Naive B cell (primary cell): ENCODE measurements around the gene CR1. TPM values are rescaled to one million over a fixed set of nuclear protein-coding genes. Genes with fewer than 3 reads are reported as not detected.
A peak's percentile ranks its signal among the peaks of the same experiment; 100 is the strongest.
"Not testable (repeated sequence)": the region's sequence is repeated elsewhere in the genome, so short reads cannot be mapped to it uniquely, and the experiment has no call there.

Experiments
- ATAC-seq, 2 donors: fragments of 150-1000 bp; cut with Tn5 transposase; 2 replicates each; pipeline ENCODE4 v1.10.0; 2021; ENCODE audit warnings: low read depth in 2 of 2, mild to moderate bottlenecking in 2 of 2, moderate library complexity in 2 of 2
- DNase-seq: peaks from one replicate; pipeline ENCODE4 v3.0.0; 2022
- H3K27ac Mint-ChIP-seq, 6 donors: one replicate each; pipeline ENCODE4 v1.8.0; 2020 to 2022; ENCODE audit warnings: mild to moderate bottlenecking in 6 of 6, mixed read lengths in 6 of 6, moderate library complexity in 5 of 6, inconsistent platforms in 2 of 6
- H3K27me3 Mint-ChIP-seq, 3 donors: one replicate each; pipeline ENCODE4 v1.8.0; 2021 to 2022; ENCODE audit warnings: mixed read lengths in 3 of 3, mild to moderate bottlenecking in 1 of 3
- H3K36me3 Mint-ChIP-seq, 2 donors: one replicate each; pipeline ENCODE4 v1.8.0; 2020 to 2022; ENCODE audit warnings: mixed read lengths in 2 of 2, inconsistent platforms in 1 of 2, mild to moderate bottlenecking in 1 of 2
- H3K4me1 Mint-ChIP-seq, 3 donors: one replicate each; pipeline ENCODE4 v1.8.0; 2020 to 2022; ENCODE audit warnings: mixed read lengths in 3 of 3, inconsistent platforms in 1 of 3, mild to moderate bottlenecking in 1 of 3, moderate library complexity in 1 of 3
- H3K4me3 Mint-ChIP-seq, 8 donors: one replicate each; pipeline ENCODE4 v1.8.0; 2020 to 2022; ENCODE audit warnings: mild to moderate bottlenecking in 8 of 8, mixed read lengths in 8 of 8, moderate library complexity in 8 of 8, inconsistent platforms in 2 of 8
- H3K9me3 Mint-ChIP-seq, 7 donors: one replicate each; pipeline ENCODE4 v1.8.0; 2020 to 2022; ENCODE audit warnings: mixed read lengths in 7 of 7, mild to moderate bottlenecking in 5 of 7, inconsistent platforms in 2 of 7, moderate library complexity in 1 of 7
- polyA plus RNA-seq, 6 donors: library from polyadenylated mRNA; unstranded; fragments of 300-500 nt; fragmentation: Illumina TruSeq; gene quantifications; one replicate each; pipeline ENCODE4 v1.2.3, GENCODE V29; 2021; ENCODE audit warnings: low read depth in 6 of 6

The CR1 gene
- polyA plus RNA-seq, 6 donors from 2014 or later = 20.5 to 32.8 (median 24.3) TPM

GRCh38 chr1:207625504-207626071 is 129.6 kb downstream of the CR1 start:
- H3K4me3 Mint-ChIP-seq, H3K9me3 Mint-ChIP-seq, ATAC-seq, H3K27ac Mint-ChIP-seq, H3K4me1 Mint-ChIP-seq, H3K27me3 Mint-ChIP-seq, DNase-seq: not testable (repeated sequence)
- H3K36me3 Mint-ChIP-seq = peaks cover 33 to 45% of the 10 kb centered on the region in 2 donors

GRCh38 chr1:207626972-207627337 is 131.0 kb downstream of the CR1 start:
- H3K27me3 Mint-ChIP-seq = no peaks in the 10 kb centered on the region
- H3K36me3 Mint-ChIP-seq = peaks cover 34 to 57% of the 10 kb centered on the region in 2 donors
- DNase-seq (no peak), ATAC-seq (no peak)
- H3K4me3 Mint-ChIP-seq = no peak overlapping the region
- peaks cover 0 to 2% (median 0%) of the 10 kb centered on the region in 7 donors for H3K9me3 Mint-ChIP-seq
- H3K4me1 Mint-ChIP-seq = no peaks in the 10 kb centered on the region
- H3K27ac Mint-ChIP-seq = no peak overlapping the region

- Mint-ChIP-seq H3K9me3 (peaks cover 0 to 2% (median 0%) of the 10 kb centered on the region in 7 donors), H3K27ac (peak overlapping the region in 1 of 6 donors; percentile 7), H3K36me3 (peaks cover 33 to 59% of the 10 kb centered on the region in 2 donors), H3K4me1 (no peaks in the 10 kb centered on the region), H3K27me3 (no peaks in the 10 kb centered on the region), H3K4me3 (no peak overlapping the region)
- DNase-seq (no peak), ATAC-seq (no peak)
Measured at GRCh38 chr1:207627496-207627895, 131.5 kb downstream of the CR1 start.

DNA sequence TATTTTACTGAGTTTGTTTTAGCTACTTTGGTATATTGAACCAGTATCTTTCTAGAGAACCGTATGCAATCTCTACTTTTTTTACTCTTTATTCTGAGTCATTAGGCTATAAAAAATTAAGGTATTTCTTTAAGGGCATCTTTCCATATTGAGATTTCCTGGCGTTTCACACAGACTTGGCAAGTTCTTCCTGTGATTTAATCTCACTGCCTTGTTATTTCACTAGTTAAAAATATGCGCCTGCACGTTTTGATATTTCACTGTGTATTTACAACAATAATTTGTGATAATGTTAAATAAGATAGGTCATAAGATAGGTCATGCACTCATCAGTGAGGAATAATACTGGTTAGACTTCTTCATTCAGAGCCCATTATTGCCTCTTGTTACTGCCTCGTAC is 132.8 kb downstream of the CR1 start:
- DNase-seq (no peak), ATAC-seq (no peak)
- Mint-ChIP-seq H3K4me1 (no peaks in the 10 kb centered on the region), H3K9me3 (peaks cover 0 to 2% (median 0%) of the 10 kb centered on the region in 7 donors), H3K36me3 (peaks cover 39 to 59% of the 10 kb centered on the region in 2 donors), H3K27me3 (no peaks in the 10 kb centered on the region), H3K4me3 (no peak overlapping the region), H3K27ac (peak overlapping the region in 2 of 6 donors; percentile 2 to 49)

GRCh38 chr1:207631137-207631536 is 135.2 kb downstream of the CR1 start:
- Mint-ChIP-seq H3K27ac (peak overlapping the region in 1 of 6 donors; percentile 29), H3K9me3 (no peaks in the 10 kb centered on the region), H3K4me1 (no peaks in the 10 kb centered on the region), H3K36me3 (peaks cover 38 to 59% of the 10 kb centered on the region in 2 donors), H3K27me3 (no peaks in the 10 kb centered on the region), H3K4me3 (no peak overlapping the region)
- no peak for DNase-seq
- ATAC-seq = no peak

DNA sequence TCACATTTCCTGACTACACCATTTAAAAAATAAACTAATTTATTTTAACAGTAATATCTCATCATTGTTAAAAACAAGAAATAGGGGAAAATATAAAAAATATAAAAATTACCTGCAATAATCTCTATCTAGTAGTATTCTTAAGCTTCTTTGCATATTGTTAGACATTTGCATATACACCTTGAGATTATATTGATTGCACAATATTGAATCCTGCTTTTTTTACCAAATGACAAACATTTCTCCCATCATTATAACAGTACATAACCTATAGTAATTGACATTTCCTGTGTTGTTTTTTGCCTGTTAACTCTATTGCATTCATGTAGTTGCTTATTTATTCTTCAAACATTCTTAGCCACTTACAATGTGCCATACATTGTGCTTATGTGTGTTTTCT is 137.3 kb downstream of the CR1 start:
- Mint-ChIP-seq H3K27me3 (no peaks in the 10 kb centered on the region), H3K36me3 (peaks cover 38 to 49% of the 10 kb centered on the region in 2 donors), H3K4me1 (no peaks in the 10 kb centered on the region), H3K9me3 (no peaks in the 10 kb centered on the region), H3K4me3 (no peak overlapping the region), H3K27ac (peak overlapping the region in 2 of 6 donors; percentile 4 to 5)
- DNase-seq (no peak), ATAC-seq (no peak)

DNA sequence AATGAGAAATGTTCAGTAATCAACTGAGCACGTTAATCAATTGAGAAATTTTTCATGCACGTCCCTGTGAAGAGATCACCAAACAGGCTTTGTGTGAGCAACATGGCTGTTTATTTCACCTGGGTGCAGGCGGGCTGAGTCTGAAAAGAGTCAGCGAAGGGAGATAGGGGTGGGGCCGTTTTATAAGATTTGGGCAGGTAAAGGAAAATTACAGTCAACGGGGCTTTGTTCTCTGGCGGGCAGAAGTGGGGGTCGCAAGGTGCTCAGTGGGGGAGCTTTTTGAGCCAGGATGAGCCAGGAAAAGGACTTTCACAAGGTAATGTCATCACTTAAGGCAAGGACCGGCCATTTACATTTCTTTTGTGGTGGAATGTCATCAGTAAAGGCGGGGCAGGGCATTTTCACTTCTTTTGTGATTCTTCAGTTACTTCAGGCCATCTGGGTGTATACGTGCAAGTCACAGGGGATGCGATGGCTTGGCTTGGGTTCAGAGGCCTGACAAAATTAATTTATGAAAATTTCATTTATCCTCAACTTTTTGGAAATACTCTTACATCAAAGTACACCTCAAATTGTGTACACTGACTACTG is 137.8 kb downstream of the CR1 start:
- H3K4me1 Mint-ChIP-seq, H3K4me3 Mint-ChIP-seq, ATAC-seq, H3K27me3 Mint-ChIP-seq, H3K9me3 Mint-ChIP-seq, DNase-seq: not testable (repeated sequence)
- Mint-ChIP-seq H3K27ac (peak overlapping the region in 2 of 6 donors; percentile 4 to 62), H3K36me3 (peaks cover 37 to 46% of the 10 kb centered on the region in 2 donors)

DNA sequence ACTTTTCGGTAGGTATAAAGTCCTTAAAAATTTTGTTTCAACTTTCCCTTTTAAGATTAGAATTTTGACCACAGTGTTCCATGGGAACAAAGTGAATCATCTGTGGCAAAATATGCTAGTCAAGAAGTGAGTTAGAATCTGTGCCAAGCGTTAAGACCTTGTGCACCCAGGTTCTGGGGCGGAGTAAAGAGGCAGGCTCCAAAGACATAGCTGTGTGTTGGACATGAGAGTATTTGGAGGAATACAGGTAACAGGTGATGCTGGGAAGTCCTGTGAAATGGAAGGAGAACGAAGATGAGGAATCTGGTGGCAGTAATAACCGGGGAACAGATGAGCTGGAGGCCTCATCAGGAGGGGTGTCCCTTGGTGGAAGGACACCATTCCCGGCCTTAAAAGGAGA is 138.3 kb downstream of the CR1 start:
- not testable (repeated sequence) for H3K27me3 Mint-ChIP-seq, H3K4me3 Mint-ChIP-seq, H3K27ac Mint-ChIP-seq, H3K9me3 Mint-ChIP-seq, H3K4me1 Mint-ChIP-seq, DNase-seq, ATAC-seq
- peaks cover 36 to 46% of the 10 kb centered on the region in 2 donors for H3K36me3 Mint-ChIP-seq

DNA sequence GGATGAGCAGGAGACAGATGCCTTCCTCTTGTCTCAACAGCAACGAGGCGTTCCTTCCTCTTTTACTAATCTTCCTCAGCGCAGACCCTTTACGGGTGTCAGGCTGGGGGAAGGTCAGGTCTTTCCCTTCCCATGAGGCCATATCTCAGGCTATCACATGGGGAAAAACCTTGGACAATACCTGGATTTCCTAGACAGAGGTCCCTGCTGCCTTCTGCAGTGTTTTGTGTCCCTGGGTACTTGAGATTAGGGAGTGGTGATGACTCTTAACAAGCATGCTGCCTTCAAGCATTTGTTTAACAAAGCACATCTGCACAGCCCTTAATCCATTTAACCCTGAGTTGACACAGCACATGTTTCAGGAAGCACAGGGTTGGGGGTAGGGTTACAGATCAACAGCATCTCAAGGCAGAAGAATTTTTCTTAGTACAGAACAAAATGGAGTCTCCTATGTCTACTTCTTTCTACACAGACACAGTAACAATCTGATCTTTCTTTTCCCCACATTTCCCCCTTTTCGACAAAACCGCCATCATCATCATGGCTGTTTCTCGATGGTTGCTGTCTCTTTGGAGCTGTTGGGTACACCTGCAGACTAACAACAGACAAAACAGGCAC is 139.7 kb downstream of the CR1 start:
- Mint-ChIP-seq H3K27ac (peak overlapping the region in 1 of 6 donors; percentile 31), H3K36me3 (peaks cover 42 to 45% of the 10 kb centered on the region in 2 donors)
- H3K4me1 Mint-ChIP-seq, H3K9me3 Mint-ChIP-seq, H3K27me3 Mint-ChIP-seq, ATAC-seq, DNase-seq, H3K4me3 Mint-ChIP-seq: not testable (repeated sequence)

DNA sequence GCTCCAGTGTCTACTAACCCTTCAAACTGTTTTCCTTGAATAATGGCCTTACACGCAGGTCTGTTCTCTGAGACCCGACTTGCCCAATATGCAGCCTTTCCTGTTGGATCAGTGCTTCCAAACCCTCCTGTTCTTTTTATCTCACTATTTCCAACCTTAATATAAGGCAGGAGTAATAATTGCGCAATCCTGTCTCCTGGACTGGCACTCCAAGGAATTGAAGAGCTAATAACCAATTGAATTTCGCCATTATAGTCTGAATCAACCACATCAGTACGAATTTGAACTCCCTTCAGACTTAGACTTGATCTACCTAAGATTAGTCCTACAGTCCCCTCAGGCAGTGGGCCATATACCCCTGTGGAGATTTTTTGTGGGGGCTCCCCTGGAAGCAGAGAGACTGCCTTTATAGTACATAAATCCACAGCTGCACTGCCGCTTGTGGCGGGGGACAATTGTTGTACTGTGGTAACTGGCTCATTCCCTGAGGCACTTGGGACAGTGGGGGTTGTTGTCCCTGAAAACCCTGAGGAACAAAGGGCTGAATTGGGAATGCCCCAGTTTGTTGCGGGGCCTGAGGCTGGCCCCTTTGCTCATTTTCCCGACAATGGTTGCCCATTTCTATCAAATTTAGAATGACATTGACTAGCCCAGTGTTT is 142.7 kb downstream of the CR1 start:
- peak overlapping the region in 1 of 6 donors; percentile 24 for H3K27ac Mint-ChIP-seq

DNA sequence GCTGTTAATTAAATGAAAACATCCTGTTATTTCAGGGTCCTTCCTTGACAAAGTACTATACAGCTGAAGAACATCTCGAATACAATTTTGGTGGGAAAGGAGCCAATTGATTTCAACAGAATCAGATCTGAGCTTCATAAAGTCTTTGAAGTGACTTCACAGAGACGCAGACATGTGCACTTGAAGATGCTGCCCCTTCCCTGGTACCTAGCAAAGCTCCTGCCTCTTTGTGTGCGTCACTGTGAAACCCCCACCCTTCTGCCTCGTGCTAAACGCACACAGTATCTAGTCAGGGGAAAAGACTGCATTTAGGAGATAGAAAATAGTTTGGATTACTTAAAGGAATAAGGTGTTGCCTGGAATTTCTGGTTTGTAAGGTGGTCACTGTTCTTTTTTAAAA is 143.4 kb downstream of the CR1 start:
- H3K4me1 Mint-ChIP-seq, DNase-seq, H3K27me3 Mint-ChIP-seq, H3K4me3 Mint-ChIP-seq, ATAC-seq, H3K9me3 Mint-ChIP-seq: not testable (repeated sequence)
- Mint-ChIP-seq H3K27ac (peak overlapping the region in 1 of 6 donors; percentile 24), H3K36me3 (peaks cover 18 to 24% of the 10 kb centered on the region in 2 donors)

More for the DNA sequence above, 142.7 kb downstream of the CR1 start:
- not testable (repeated sequence) for ATAC-seq, DNase-seq, H3K4me3 Mint-ChIP-seq, H3K9me3 Mint-ChIP-seq, H3K27me3 Mint-ChIP-seq, H3K4me1 Mint-ChIP-seq
- H3K36me3 Mint-ChIP-seq = peaks cover 26 to 28% of the 10 kb centered on the region in 2 donors

DNA sequence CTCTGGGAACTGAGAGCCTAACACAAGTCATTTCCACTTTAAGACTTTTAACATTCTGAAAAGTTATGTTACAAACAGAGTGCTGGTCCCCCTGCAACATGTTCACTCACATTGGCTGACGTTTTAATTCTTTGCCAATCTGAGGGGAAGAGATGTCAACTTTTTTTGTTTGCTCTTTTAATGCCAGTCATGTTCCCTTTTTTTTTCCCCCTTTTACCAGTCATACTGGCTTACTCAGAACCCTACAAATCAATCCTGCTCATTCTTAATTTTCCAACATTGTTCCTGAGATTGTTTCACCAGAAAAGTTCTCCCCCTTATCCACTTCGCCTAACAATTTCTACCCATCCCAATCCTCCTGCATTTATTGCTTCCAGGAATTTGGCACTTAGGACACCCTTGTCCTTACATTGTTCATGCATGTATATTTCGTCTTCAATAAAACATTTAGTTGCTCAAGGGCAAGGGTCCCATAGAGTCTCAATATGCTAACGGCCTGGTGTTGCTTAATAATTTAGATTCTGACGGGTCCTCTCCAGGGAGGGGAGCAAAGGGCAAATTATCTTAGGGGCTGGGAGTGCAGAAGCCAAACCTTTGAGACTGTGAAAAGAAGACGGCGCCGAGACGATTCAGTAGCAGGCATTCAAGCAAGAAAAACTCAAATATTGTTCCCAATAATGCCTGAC is 148.4 kb downstream of the CR1 start:
- ATAC-seq = peak in 1 of 2 donors; percentile 7

More for the DNA sequence above, 148.4 kb downstream of the CR1 start:
- Mint-ChIP-seq H3K4me1 (peaks cover 6 to 15% (median 13%) of the 10 kb centered on the region in 3 donors), H3K4me3 (peak overlapping the region; percentile 68 to 92 (median 86)), H3K9me3 (no peaks in the 10 kb centered on the region), H3K27me3 (no peaks in the 10 kb centered on the region), H3K36me3 (peaks cover 5 to 12% of the 10 kb centered on the region in 2 donors), H3K27ac (peak overlapping the region in 4 of 6 donors; percentile 1 to 83 (median 36))
- DNase-seq = no peak
